Lung (tissue), 12 donors: ENCODE results near the gene MPZL2. TPM values are rescaled to one million over a fixed set of nuclear protein-coding genes. Genes with fewer than 3 reads are reported as not detected.
A peak's percentile ranks its signal among the peaks of the same experiment; 100 is the strongest.

ENCODE experiments used
- ATAC-seq: fragments of 200-7000 bp; cut with Tn5 transposase; one replicate; pipeline ENCODE4 v1.9.1; 2020; ENCODE audit warnings: moderate number of reproducible peaks; ENCODE audit not compliant: insufficient read depth, low FRiP score
- DNase-seq, 3 donors: peaks; one replicate each; pipeline ENCODE4 v3.0.0-alpha.2; 2013 to 2017
- H3K27ac ChIP-seq, 2 donors: one replicate each; pipeline ENCODE4 v1.5.1; 2013; ENCODE audit warnings: mild to moderate bottlenecking in 2 of 2, moderate library complexity in 2 of 2, control low read depth in 1 of 2, inconsistent platforms in 1 of 2, low read depth in 1 of 2, low read length in 1 of 2
- H3K27me3 ChIP-seq, 3 donors: one replicate each; pipeline ENCODE4 v1.5.1; 2013; ENCODE audit warnings: low read length in 2 of 3; ENCODE audit not compliant: control insufficient read depth in 3 of 3, insufficient read depth in 3 of 3
- H3K36me3 ChIP-seq, 4 donors: one replicate each; pipeline ENCODE4 v1.5.1; 2013; ENCODE audit warnings: low read length in 4 of 4, mild to moderate bottlenecking in 1 of 4, moderate library complexity in 1 of 4; ENCODE audit not compliant: control insufficient read depth in 4 of 4, insufficient read depth in 4 of 4
- H3K4me1 ChIP-seq, 5 donors: one replicate each; pipeline ENCODE4 v1.5.1; 2013; ENCODE audit warnings: low read length in 5 of 5, mild to moderate bottlenecking in 2 of 5, moderate library complexity in 1 of 5; ENCODE audit not compliant: control insufficient read depth in 5 of 5, insufficient read depth in 5 of 5
- H3K4me3 ChIP-seq: one replicate; pipeline ENCODE4 v1.5.1; 2013; ENCODE audit warnings: mild to moderate bottlenecking, control low read depth, moderate library complexity
- H3K9ac ChIP-seq, 2 donors: one replicate each; pipeline ENCODE4 v1.5.1; 2013; ENCODE audit warnings: low read length in 2 of 2, control low read depth in 1 of 2; ENCODE audit not compliant: insufficient read depth in 1 of 2
- H3K9me3 ChIP-seq, 4 donors: one replicate each; pipeline ENCODE4 v1.5.1; 2013; ENCODE audit warnings: low read length in 3 of 4, mild to moderate bottlenecking in 1 of 4, moderate library complexity in 1 of 4; ENCODE audit not compliant: control insufficient read depth in 4 of 4, insufficient read depth in 3 of 4
- CTCF ChIP-seq: IDR thresholded peaks from 2 replicates; pipeline ENCODE4 v1.5.1; 2012; ENCODE audit warnings: mild to moderate bottlenecking; ENCODE audit errors: control extremely low read depth, extremely low read depth
- WGBS, 2 donors: extraction: QIAGEN DNeasy Blood & Tissue Kit; methylation state at CpG; one replicate each; pipeline ENCODE4 v1.1.7; 2013; 5-methylcytosine and 5-hydroxymethylcytosine counted together
- polyA plus RNA-seq, 2 donors: library from polyadenylated mRNA; stranded (reverse); fragments of 200-250 nt; gene quantifications; one replicate each; pipeline ENCODE4 v1.2.1, GENCODE V29; 2013
- total RNA-seq, 2 donors: library from RNA; depleted of rRNA in 1 of 2; stranded (reverse); fragments of >200 nt in 1 of 2; gene quantifications; one replicate each; pipeline ENCODE4 v1.2.1, GENCODE V29; 2014 to 2021
- donor health status: control.
- donor health status: control.
- donor health status: Bipolar disorder and iron deficiency.
- donor health status: healthy.
- donor health status: DM: yes; HTN: yes; CAD: no.

The MPZL2 gene
- total and polyA plus RNA-seq, 4 donors, result 87.2 to 143 (median 118) TPM

GRCh38 chr11:118283037-118283636, 19.0 kb upstream of the MPZL2 start:
- Histone ChIP-seq H3K27ac (no peak overlapping the region), H3K4me1 (no peaks in the 10 kb centered on the region), H3K27me3 (no peaks in the 10 kb centered on the region), H3K9ac (no peak overlapping the region), H3K36me3 (no peaks in the 10 kb centered on the region), H3K9me3 (peaks cover 0 to 2% (median 0%) of the 10 kb centered on the region in 4 donors), H3K4me3 (no peak overlapping the region)
- ATAC-seq, result no peak
- no peak for TF ChIP-seq CTCF
- WGBS, 2 donors, result 83 to 88% methylated on average over 5 of the region's 5 CpGs
- no peak for DNase-seq

DNA sequence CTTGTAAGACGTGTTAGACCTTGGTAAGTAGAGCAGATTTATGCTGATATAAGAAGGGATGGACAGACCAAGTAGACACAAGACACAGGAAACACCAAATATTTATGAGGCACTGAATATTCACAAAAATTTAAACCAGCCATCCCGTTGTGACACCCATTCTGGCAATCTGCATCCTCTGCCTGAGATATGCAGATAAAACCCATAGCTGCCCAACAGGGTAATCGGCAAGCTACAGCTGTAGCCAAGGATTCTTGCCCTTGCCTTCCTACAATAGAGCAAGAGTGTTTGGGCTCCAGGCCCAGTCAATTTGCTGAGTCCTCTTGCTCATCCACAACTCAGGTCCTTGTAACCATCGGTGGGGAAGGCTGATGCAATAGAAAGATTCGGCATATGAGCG, 18.5 kb upstream of the MPZL2 start:
- H3K4me1 ChIP-seq, result no peaks in the 10 kb centered on the region
- H3K36me3 ChIP-seq, result no peaks in the 10 kb centered on the region
- 62 to 71% methylated on average over 6 of the region's 6 CpGs for WGBS, 2 donors
- TF ChIP-seq CTCF, result no peak
- DNase-seq, result no peak
- no peak for ATAC-seq
- H3K27me3 ChIP-seq, result no peaks in the 10 kb centered on the region
- H3K9ac ChIP-seq, result no peak overlapping the region
- no peak overlapping the region for H3K27ac ChIP-seq
- H3K4me3 ChIP-seq, result no peak overlapping the region
- H3K9me3 ChIP-seq, result peaks cover 0 to 2% (median 0%) of the 10 kb centered on the region in 4 donors

GRCh38 chr11:118281284-118281683, 17.2 kb upstream of the MPZL2 start:
- peaks cover 0 to 2% (median 0%) of the 10 kb centered on the region in 4 donors for H3K9me3 ChIP-seq
- H3K36me3 ChIP-seq, result no peaks in the 10 kb centered on the region
- DNase-seq, result no peak
- H3K4me3 ChIP-seq, result no peak overlapping the region
- no peaks in the 10 kb centered on the region for H3K27me3 ChIP-seq
- no peaks in the 10 kb centered on the region for H3K4me1 ChIP-seq
- H3K27ac ChIP-seq, result no peak overlapping the region
- H3K9ac ChIP-seq, result no peak overlapping the region
- WGBS, 2 donors, result 59 to 91% methylated on average over 1 of the region's 1 CpG
- no peak for ATAC-seq
- no peak for TF ChIP-seq CTCF

- ATAC-seq, result peak; percentile 68
- no peak for DNase-seq
- H3K27ac ChIP-seq, result no peak overlapping the region
- no peaks in the 10 kb centered on the region for H3K9me3 ChIP-seq
- no peak for TF ChIP-seq CTCF
- peaks cover 0 to 4% (median 4%) of the 10 kb centered on the region in 3 donors for H3K27me3 ChIP-seq
- no peak overlapping the region for H3K4me3 ChIP-seq
- peaks cover 0 to 10% (median 0%) of the 10 kb centered on the region in 5 donors for H3K4me1 ChIP-seq
- 81 to 87% methylated on average over 1 of the region's 1 CpG for whole genome bisulfite sequencing, 2 donors
- no peak overlapping the region for H3K9ac ChIP-seq
- H3K36me3 ChIP-seq, result no peaks in the 10 kb centered on the region
Observed at GRCh38 chr11:118277312-118277711, 13.2 kb upstream of the MPZL2 start.
